CD8-positive, alpha-beta memory T cell (primary cell): ENCODE data around the gene MTOR. TPM values are rescaled to one million over a fixed set of nuclear protein-coding genes. Genes with fewer than 3 reads are reported as not detected.
"Not testable (repeated sequence)": the region's sequence is repeated elsewhere in the genome, so short reads cannot be mapped to it uniquely, and the experiment has no call there.

Experiments
- CTCF ChIA-PET: fragments of 350-600 bp; sonication (Branson Sonifier 250); formaldehyde crosslinking; loops from one replicate; lab custom pipeline; 2021; ENCODE audit warnings: antibody characterized with exemption; lab: Charles Lee
- POLR2A ChIA-PET: fragments of 350-600 bp; sonication (Branson Sonifier 250); formaldehyde crosslinking; loops from one replicate; lab custom pipeline; 2021; ENCODE audit warnings: antibody characterized with exemption; lab: Charles Lee
- DNase-seq, 5 donors: peaks; one replicate each; pipeline versions ENCODE4 v3.0.0 to v3.0.0-alpha.2; 2020 to 2022; ENCODE audit warnings: mixed read lengths in 1 of 5
- H3K27ac ChIP-seq: one replicate; pipeline ENCODE4 v1.7.0; 2013; ENCODE audit warnings: low read depth, mild to moderate bottlenecking, low read length, moderate library complexity
- H3K27me3 ChIP-seq: 2 replicates; pipeline ENCODE4 v1.7.0; 2013; ENCODE audit warnings: low read length, mild to moderate bottlenecking; ENCODE audit not compliant: insufficient read depth, poor library complexity, severe bottlenecking
- H3K36me3 ChIP-seq: 2 replicates; pipeline ENCODE4 v1.7.0; 2013; ENCODE audit warnings: mild to moderate bottlenecking, low read length, moderate library complexity; ENCODE audit not compliant: insufficient read depth
- H3K4me1 ChIP-seq: 2 replicates; pipeline ENCODE4 v1.7.0; 2013; ENCODE audit warnings: mild to moderate bottlenecking, low read length, moderate library complexity; ENCODE audit not compliant: insufficient read depth
- H3K4me3 ChIP-seq: 2 replicates; pipeline ENCODE4 v1.7.0; 2013; ENCODE audit warnings: mild to moderate bottlenecking, low read length
- H3K9me3 ChIP-seq: 2 replicates; pipeline ENCODE4 v1.7.0; 2013; ENCODE audit warnings: mild to moderate bottlenecking, low read length
- H3K27ac Mint-ChIP-seq, 8 donors: one replicate each; pipeline ENCODE4 v1.8.0; 2020 to 2021; ENCODE audit warnings: mixed read lengths in 8 of 8, mild to moderate bottlenecking in 6 of 8, inconsistent platforms in 3 of 8, moderate library complexity in 3 of 8
- H3K27me3 Mint-ChIP-seq, 2 donors: one replicate each; pipeline ENCODE4 v1.8.0; 2020 to 2021; ENCODE audit warnings: mixed read lengths in 2 of 2, mild to moderate bottlenecking in 1 of 2, moderate library complexity in 1 of 2
- H3K36me3 Mint-ChIP-seq, 3 donors: one replicate each; pipeline ENCODE4 v1.8.0; 2020 to 2021; ENCODE audit warnings: mixed read lengths in 3 of 3, inconsistent platforms in 1 of 3, mild to moderate bottlenecking in 1 of 3
- H3K4me1 Mint-ChIP-seq, 3 donors: one replicate each; pipeline ENCODE4 v1.8.0; 2020 to 2021; ENCODE audit warnings: mixed read lengths in 3 of 3, inconsistent platforms in 1 of 3, mild to moderate bottlenecking in 1 of 3
- H3K4me3 Mint-ChIP-seq, 7 donors: one replicate each; pipeline ENCODE4 v1.8.0; 2020 to 2021; ENCODE audit warnings: mixed read lengths in 7 of 7, mild to moderate bottlenecking in 6 of 7, moderate library complexity in 4 of 7, inconsistent platforms in 2 of 7
- H3K9me3 Mint-ChIP-seq, 5 donors: one replicate each; pipeline ENCODE4 v1.8.0; 2020 to 2022; ENCODE audit warnings: mixed read lengths in 5 of 5, mild to moderate bottlenecking in 3 of 5, moderate library complexity in 2 of 5, inconsistent platforms in 1 of 5
- polyA plus RNA-seq: library from polyadenylated mRNA; unstranded; fragments of 300-500 nt; fragmentation: Illumina TruSeq; gene quantifications from one replicate; pipeline ENCODE4 v1.2.3, GENCODE V29; 2021
- total RNA-seq, 2 experiments: library from RNA; stranded (reverse); gene quantifications; one replicate each; pipeline ENCODE4 v1.2.3, GENCODE V29; 2021

The MTOR gene
- total and polyA plus RNA-seq, 3 experiments from 2014 or later, result 8.0 to 55.2 (median 53.9) TPM

GRCh38 chr1:11279630-11280029 is 17.3 kb upstream of the MTOR start:
- POLR2A ChIA-PET, result no interaction called here
- H3K27me3 ChIP-seq, result no peaks in the 10 kb centered on the region
- peak overlapping the region; percentile 37 to 91 (median 78) for H3K27ac Mint-ChIP-seq
- peaks cover 75% of the 10 kb centered on the region for H3K4me1 ChIP-seq
- no peak overlapping the region for H3K4me3 ChIP-seq
- no peaks in the 10 kb centered on the region for H3K9me3 ChIP-seq
- H3K4me3 Mint-ChIP-seq, result peak overlapping the region in 1 of 7 donors; percentile 11
- peaks cover 0 to 63% (median 18%) of the 10 kb centered on the region in 3 donors for H3K36me3 Mint-ChIP-seq
- peaks cover 0 to 3% of the 10 kb centered on the region in 2 donors for H3K27me3 Mint-ChIP-seq
- DNase-seq, result no peak
- H3K9me3 Mint-ChIP-seq, result no peaks in the 10 kb centered on the region
- peaks cover 3% of the 10 kb centered on the region for H3K36me3 ChIP-seq
- peaks cover 65 to 81% (median 78%) of the 10 kb centered on the region in 3 donors for H3K4me1 Mint-ChIP-seq
- H3K27ac ChIP-seq, result no peak overlapping the region
- CTCF ChIA-PET, result interaction anchor here (1.4 to 1.6 kb wide), 2 partner anchors 33 to 38 kb away, joined by 3 to 7 read pairs; no protein-coding TSS in a partner anchor

GRCh38 chr1:11279152-11279551 is 16.8 kb upstream of the MTOR start:
- POLR2A ChIA-PET, result no interaction called here
- CTCF ChIA-PET, result no interaction called here
- no peak overlapping the region for H3K4me3 ChIP-seq
- no peaks in the 10 kb centered on the region for H3K9me3 Mint-ChIP-seq
- peaks cover 3% of the 10 kb centered on the region for H3K36me3 ChIP-seq
- peaks cover 74% of the 10 kb centered on the region for H3K4me1 ChIP-seq
- peaks cover 0 to 3% of the 10 kb centered on the region in 2 donors for H3K27me3 Mint-ChIP-seq
- DNase-seq, result no peak
- no peaks in the 10 kb centered on the region for H3K27me3 ChIP-seq
- peaks cover 0 to 61% (median 18%) of the 10 kb centered on the region in 3 donors for H3K36me3 Mint-ChIP-seq
- no peaks in the 10 kb centered on the region for H3K9me3 ChIP-seq
- H3K4me3 Mint-ChIP-seq, result peak overlapping the region in 1 of 7 donors; percentile 41
- H3K27ac Mint-ChIP-seq, result peak overlapping the region in 4 of 8 donors; percentile 32 to 78 (median 46)
- H3K27ac ChIP-seq, result no peak overlapping the region
- H3K4me1 Mint-ChIP-seq, result peaks cover 64 to 80% (median 79%) of the 10 kb centered on the region in 3 donors

- peak overlapping the region; percentile 76 to 99 (median 94) for H3K27ac Mint-ChIP-seq
- H3K4me3 ChIP-seq, result peak overlapping the region; percentile 96
- no peaks in the 10 kb centered on the region for H3K9me3 Mint-ChIP-seq
- POLR2A ChIA-PET, result interaction anchor here (0.5 to 2.1 kb wide), 4 partner anchors 11 to 634 kb away, joined by 3 to 23 read pairs (median 4); partner anchors contain the start of gene MTOR
- peaks cover 0 to 3% of the 10 kb centered on the region in 2 donors for H3K27me3 Mint-ChIP-seq
- DNase-seq, result no peak
- H3K36me3 Mint-ChIP-seq, result peaks cover 0 to 33% (median 6%) of the 10 kb centered on the region in 3 donors
- H3K4me1 Mint-ChIP-seq, result peaks cover 32 to 47% (median 46%) of the 10 kb centered on the region in 3 donors
- H3K4me1 ChIP-seq, result peaks cover 25% of the 10 kb centered on the region
- CTCF ChIA-PET, result interaction anchor here (0.7 to 1.1 kb wide), 2 partner anchors 8 to 10 kb away, joined by 3 to 4 read pairs; no protein-coding TSS in a partner anchor
- H3K4me3 Mint-ChIP-seq, result peak overlapping the region; percentile 93 to 100 (median 94)
- H3K9me3 ChIP-seq, result no peaks in the 10 kb centered on the region
- H3K27ac ChIP-seq, result peak overlapping the region; percentile 90
- H3K36me3 ChIP-seq, result peaks cover 3% of the 10 kb centered on the region
- no peaks in the 10 kb centered on the region for H3K27me3 ChIP-seq
These were observed 11.4 kb upstream of the MTOR start for GRCh38 chr1:11273595-11274234.

GRCh38 chr1:11272832-11273594 is 10.7 kb upstream of the MTOR start, which contains the start of gene UBIAD1:
TSS of gene UBIAD1 (plus strand) at chr1:11273198. CDS start at chr1:11273532, 334 bp downstream.
- H3K4me1 Mint-ChIP-seq, result peaks cover 27 to 41% (median 40%) of the 10 kb centered on the region in 3 donors
- ChIA-PET POLR2A (interaction anchor here (0.5 to 2.1 kb wide), 4 partner anchors 11 to 635 kb away, joined by 3 to 23 read pairs (median 4); partner anchors contain the start of gene MTOR), CTCF (interaction anchor here (0.7 to 2.0 kb wide), 3 partner anchors 9 to 11 kb away, joined by 3 to 7 read pairs (median 4); partner anchors contain the start of gene MTOR)
- H3K4me3 Mint-ChIP-seq, result peak within 1 kb of the TSS; percentile 93 to 100 (median 94)
- H3K27me3 Mint-ChIP-seq, result peaks cover 0 to 3% of the 10 kb centered on the region in 2 donors
- DNase-seq, result peak; percentile 77 to 89 (median 80)
- H3K36me3 ChIP-seq, result peaks cover 3% of the 10 kb centered on the region
- H3K27me3 ChIP-seq, result no peaks in the 10 kb centered on the region
- H3K27ac Mint-ChIP-seq, result peak within 1 kb of the TSS; percentile 76 to 99 (median 94)
- H3K4me3 ChIP-seq, result peak within 1 kb of the TSS; percentile 96
- no peaks in the 10 kb centered on the region for H3K9me3 Mint-ChIP-seq
- peaks cover 0 to 26% (median 6%) of the 10 kb centered on the region in 3 donors for H3K36me3 Mint-ChIP-seq
- H3K9me3 ChIP-seq, result no peaks in the 10 kb centered on the region
- H3K27ac ChIP-seq, result peak within 1 kb of the TSS; percentile 90
- peaks cover 25% of the 10 kb centered on the region for H3K4me1 ChIP-seq

- CTCF ChIA-PET, result interaction anchor here (2.0 kb wide), 1 partner anchor 10 kb away, joined by 7 read pairs; the partner anchor contains the start of gene MTOR
- peaks cover 27 to 37% (median 36%) of the 10 kb centered on the region in 3 donors for H3K4me1 Mint-ChIP-seq
- peaks cover 0 to 23% (median 6%) of the 10 kb centered on the region in 3 donors for H3K36me3 Mint-ChIP-seq
- peak overlapping the region in 2 of 8 donors; percentile 29 to 57 for H3K27ac Mint-ChIP-seq
- H3K9me3 Mint-ChIP-seq, result no peaks in the 10 kb centered on the region
- peaks cover 0 to 3% of the 10 kb centered on the region in 2 donors for H3K27me3 Mint-ChIP-seq
- H3K27ac ChIP-seq, result no peak overlapping the region
- H3K4me1 ChIP-seq, result peaks cover 25% of the 10 kb centered on the region
- H3K27me3 ChIP-seq, result no peaks in the 10 kb centered on the region
- H3K4me3 ChIP-seq, result peak overlapping the region; percentile 60
- peaks cover 3% of the 10 kb centered on the region for H3K36me3 ChIP-seq
- no peaks in the 10 kb centered on the region for H3K9me3 ChIP-seq
- POLR2A ChIA-PET, result interaction anchor here (2.1 kb wide), 1 partner anchor 10 kb away, joined by 23 read pairs; the partner anchor contains the start of gene MTOR
- no peak for DNase-seq
- peak overlapping the region in 6 of 7 donors; percentile 38 to 84 (median 57) for H3K4me3 Mint-ChIP-seq
These were observed 10.1 kb upstream of the MTOR start for GRCh38 chr1:11272544-11272831.

GRCh38 chr1:11267350-11268337 is 5.3 kb upstream of the MTOR start:
- H3K4me3 Mint-ChIP-seq, result peak overlapping the region in 1 of 7 donors; percentile 22
- H3K4me3 ChIP-seq, H3K9me3 ChIP-seq, H3K9me3 Mint-ChIP-seq, H3K4me1 Mint-ChIP-seq, H3K27me3 Mint-ChIP-seq, DNase-seq, H3K27ac Mint-ChIP-seq, H3K27me3 ChIP-seq, POLR2A ChIA-PET, H3K27ac ChIP-seq, H3K36me3 ChIP-seq, H3K36me3 Mint-ChIP-seq: not testable (repeated sequence)
- CTCF ChIA-PET, result interaction anchor here (0.9 kb wide), 1 partner anchor 230 kb away, joined by 3 read pairs; no protein-coding TSS in a partner anchor
- peaks cover 10% of the 10 kb centered on the region for H3K4me1 ChIP-seq
